Naive thymus-derived CD4-positive, alpha-beta T cell (primary cell): ENCODE measurements around the gene ATP11B. TPM values are rescaled to one million over a fixed set of nuclear protein-coding genes. Genes with fewer than 3 reads are reported as not detected.

ENCODE experiments used
- ATAC-seq: fragments of 150-1000 bp; cut with Tn5 transposase; 2 replicates; pipeline ENCODE4 v1.10.0; 2021; ENCODE audit warnings: mild to moderate bottlenecking, moderate library complexity
- CTCF ChIA-PET: fragments of 350-600 bp; sonication (Branson Sonifier 250); formaldehyde crosslinking; loops from one replicate; lab custom pipeline; 2021; ENCODE audit warnings: antibody characterized with exemption; lab: Charles Lee
- POLR2A ChIA-PET: fragments of 350-600 bp; sonication (Branson Sonifier 250); formaldehyde crosslinking; loops from one replicate; lab custom pipeline; 2021; ENCODE audit warnings: antibody characterized with exemption, inconsistent platforms; lab: Charles Lee
- DNase-seq, 9 donors: peaks; one replicate each; pipeline versions ENCODE4 v3.0.0 to v3.0.0-alpha.2; 2020 to 2022; ENCODE audit warnings: mixed read lengths in 1 of 9
- H3K27ac ChIP-seq: one replicate; pipeline ENCODE4 v1.7.0; 2013; ENCODE audit warnings: mild to moderate bottlenecking, low read depth, low read length, moderate library complexity
- H3K27me3 ChIP-seq, 2 donors: one replicate each; pipeline ENCODE4 v1.7.0; 2013; ENCODE audit warnings: low read length in 2 of 2, mild to moderate bottlenecking in 2 of 2, moderate library complexity in 2 of 2; ENCODE audit not compliant: control insufficient read depth in 2 of 2, insufficient read depth in 2 of 2
- H3K36me3 ChIP-seq, 3 experiments: 1 replicate in 2 of 3; 2 replicates in 1 of 3; pipeline ENCODE4 v1.7.0; 2013; ENCODE audit warnings: low read length in 3 of 3, mild to moderate bottlenecking in 3 of 3, moderate library complexity in 1 of 3; ENCODE audit not compliant: insufficient read depth in 3 of 3, control insufficient read depth in 2 of 3
- H3K4me1 ChIP-seq, 2 donors: one replicate each; pipeline ENCODE4 v1.7.0; 2013; ENCODE audit warnings: low read length in 2 of 2, mild to moderate bottlenecking in 2 of 2, moderate library complexity in 1 of 2; ENCODE audit not compliant: control insufficient read depth in 2 of 2, insufficient read depth in 2 of 2
- H3K4me3 ChIP-seq: 2 replicates; pipeline ENCODE4 v1.7.0; 2013; ENCODE audit warnings: mild to moderate bottlenecking, low read length
- H3K9me3 ChIP-seq, 3 experiments: 1 replicate in 2 of 3; 2 replicates in 1 of 3; pipeline ENCODE4 v1.7.0; 2013; ENCODE audit warnings: low read length in 3 of 3; ENCODE audit not compliant: control insufficient read depth in 2 of 3
- H3K27ac Mint-ChIP-seq, 9 donors: one replicate each; pipeline ENCODE4 v1.8.0; 2020 to 2022; ENCODE audit warnings: mixed read lengths in 9 of 9, mild to moderate bottlenecking in 8 of 9, moderate library complexity in 5 of 9, inconsistent platforms in 2 of 9
- H3K27me3 Mint-ChIP-seq, 5 donors: one replicate each; pipeline ENCODE4 v1.8.0; 2021 to 2022; ENCODE audit warnings: mixed read lengths in 5 of 5, mild to moderate bottlenecking in 1 of 5
- H3K36me3 Mint-ChIP-seq, 5 donors: one replicate each; pipeline ENCODE4 v1.8.0; 2020 to 2022; ENCODE audit warnings: mixed read lengths in 5 of 5, mild to moderate bottlenecking in 3 of 5, inconsistent platforms in 1 of 5
- H3K4me1 Mint-ChIP-seq, 7 donors: one replicate each; pipeline ENCODE4 v1.8.0; 2020 to 2022; ENCODE audit warnings: mixed read lengths in 7 of 7, mild to moderate bottlenecking in 3 of 7, inconsistent platforms in 1 of 7
- H3K4me3 Mint-ChIP-seq, 10 donors: one replicate each; pipeline ENCODE4 v1.8.0; 2020 to 2022; ENCODE audit warnings: mild to moderate bottlenecking in 10 of 10, mixed read lengths in 10 of 10, moderate library complexity in 6 of 10, inconsistent platforms in 2 of 10
- H3K9me3 Mint-ChIP-seq, 11 donors: one replicate each; pipeline ENCODE4 v1.8.0; 2020 to 2022; ENCODE audit warnings: mixed read lengths in 11 of 11, mild to moderate bottlenecking in 4 of 11, inconsistent platforms in 1 of 11, moderate library complexity in 1 of 11
- intact Hi-C, 2 donors: fragments of 100-400 bp; cut with micrococcal nuclease; formaldehyde crosslinking; loops; one replicate each; pipeline ENCODE4 v1.15.1; 2023
- polyA plus RNA-seq, 2 donors: library from polyadenylated mRNA; unstranded; fragments of 300-500 nt; fragmentation: Illumina TruSeq; gene quantifications; one replicate each; pipeline ENCODE4 v1.2.3, GENCODE V29; 2021
- total RNA-seq, 6 experiments: library from RNA in 5 of 6; stranded (reverse) in 5 of 6; gene quantifications; 1 replicate in 5 of 6; 2 replicates in 1 of 6; pipeline ENCODE4 v1.2.3 and lab custom pipeline; 2021 to 2026

The ATP11B gene
- total RNA-seq (100 to 1,000 TPM; 111 to 136 (median 114) TPM), polyA plus RNA-seq (10 to 100 TPM; 28.4 to 48.7 TPM), total RNA-seq (lab: John Stamatoyannopoulos, UW) (222 reads per million, percentile 94 among the genes with 10 or more reads in this experiment)

GRCh38 chr3:182792901-182793662 lies at the start of gene ATP11B:
Gene ATP11B (plus strand): TSS chr3:182793504. CDS start chr3:182793760, 256 bp downstream.
- Mint-ChIP-seq H3K27me3 (no peaks in the 10 kb centered on the region), H3K36me3 (peaks cover 0 to 20% (median 0%) of the 10 kb centered on the region in 5 donors), H3K27ac (peak within 1 kb of the TSS; percentile 96 to 100 (median 100)), H3K4me1 (peaks cover 20 to 43% (median 28%) of the 10 kb centered on the region in 7 donors), H3K9me3 (peaks cover 0 to 3% (median 0%) of the 10 kb centered on the region in 11 donors), H3K4me3 (peak within 1 kb of the TSS; percentile 97 to 100 (median 100))
- H3K9me3 ChIP-seq: no peaks in the 10 kb centered on the region
- ATAC-seq: peak; percentile 92
- H3K4me3 ChIP-seq: peak within 1 kb of the TSS; percentile 98
- ChIA-PET POLR2A (interaction anchor here (0.7 to 2.4 kb wide), 9 partner anchors 11 to 842 kb away, joined by 3 to 22 read pairs (median 5); partner anchors contain the start of genes KLHL24 and MCCC1), CTCF (interaction anchor here (1.4 kb wide), 1 partner anchor 79 kb away, joined by 4 read pairs; no protein-coding TSS in a partner anchor)
- peak; percentile 72 to 90 (median 83) for DNase-seq
- H3K36me3 ChIP-seq: peaks cover 0 to 4% (median 0%) of the 10 kb centered on the region in 3 experiments
- H3K4me1 ChIP-seq: peaks cover 21 to 22% of the 10 kb centered on the region in 2 donors
- H3K27ac ChIP-seq: peak within 1 kb of the TSS; percentile 97
- intact Hi-C loops: loop anchor here (1.0 to 10.0 kb wide), 6 partner anchors 494 to 1808 kb away; partner anchors contain the start of genes ABCC5 (in 1 of the 2), DNAJC19 (in 1 of the 2), KLHL24 (in 1 of the 2) and MCF2L2 (in 1 of the 2)
- H3K27me3 ChIP-seq: no peaks in the 10 kb centered on the region

- no peak for ATAC-seq
- intact Hi-C loops: no loop called here
- POLR2A ChIA-PET: no interaction called here
- H3K9me3 Mint-ChIP-seq: peaks cover 0 to 2% (median 0%) of the 10 kb centered on the region in 11 donors
- no peak overlapping the region for H3K27ac Mint-ChIP-seq
- no peaks in the 10 kb centered on the region for H3K36me3 Mint-ChIP-seq
- H3K4me3 Mint-ChIP-seq: no peak overlapping the region
- peaks cover 0 to 10% (median 0%) of the 10 kb centered on the region in 5 donors for H3K27me3 Mint-ChIP-seq
- H3K4me1 Mint-ChIP-seq: no peaks in the 10 kb centered on the region
- no peaks in the 10 kb centered on the region for H3K27me3 ChIP-seq
- no peaks in the 10 kb centered on the region for H3K4me1 ChIP-seq
- no peaks in the 10 kb centered on the region for H3K9me3 ChIP-seq
- H3K27ac ChIP-seq: no peak overlapping the region
- CTCF ChIA-PET: interaction anchor here (0.9 kb wide), 1 partner anchor 33 kb away, joined by 3 read pairs; no protein-coding TSS in a partner anchor
- DNase-seq: no peak
- H3K4me3 ChIP-seq: no peak overlapping the region
- H3K36me3 ChIP-seq: no peaks in the 10 kb centered on the region
Measured at GRCh38 chr3:182746959-182747358, 46.3 kb upstream of the ATP11B start.

GRCh38 chr3:182755308-182755707 lies 38.0 kb upstream of the ATP11B start:
- no peaks in the 10 kb centered on the region for H3K36me3 ChIP-seq
- no peak overlapping the region for H3K27ac ChIP-seq
- POLR2A ChIA-PET: no interaction called here
- CTCF ChIA-PET: no interaction called here
- no peak overlapping the region for H3K27ac Mint-ChIP-seq
- intact Hi-C loops: no loop called here
- peaks cover 0 to 5% (median 0%) of the 10 kb centered on the region in 11 donors for H3K9me3 Mint-ChIP-seq
- H3K4me3 ChIP-seq: no peak overlapping the region
- H3K9me3 ChIP-seq: no peaks in the 10 kb centered on the region
- H3K4me1 Mint-ChIP-seq: no peaks in the 10 kb centered on the region
- DNase-seq (no peak), ATAC-seq (no peak)
- peaks cover 0 to 33% (median 16%) of the 10 kb centered on the region in 5 donors for H3K27me3 Mint-ChIP-seq
- no peaks in the 10 kb centered on the region for H3K27me3 ChIP-seq
- no peaks in the 10 kb centered on the region for H3K4me1 ChIP-seq
- no peaks in the 10 kb centered on the region for H3K36me3 Mint-ChIP-seq
- no peak overlapping the region for H3K4me3 Mint-ChIP-seq

- CTCF ChIA-PET: no interaction called here
Measured at GRCh38 chr3:182755712-182756111, 37.6 kb upstream of the ATP11B start.

GRCh38 chr3:182760576-182761164 lies 32.6 kb upstream of the ATP11B start:
- POLR2A ChIA-PET: no interaction called here
- no peak overlapping the region for H3K4me3 ChIP-seq
- CTCF ChIA-PET: no interaction called here
- intact Hi-C loops: no loop called here
- H3K9me3 Mint-ChIP-seq: no peaks in the 10 kb centered on the region
- DNase-seq (no peak), ATAC-seq (no peak)
- H3K27me3 Mint-ChIP-seq: peaks cover 5 to 29% (median 14%) of the 10 kb centered on the region in 5 donors
- H3K27ac ChIP-seq: no peak overlapping the region
- no peaks in the 10 kb centered on the region for H3K36me3 Mint-ChIP-seq
- no peak overlapping the region for H3K27ac Mint-ChIP-seq
- no peaks in the 10 kb centered on the region for H3K36me3 ChIP-seq
- H3K4me3 Mint-ChIP-seq: no peak overlapping the region
- H3K27me3 ChIP-seq: peaks cover 0 to 2% of the 10 kb centered on the region in 2 donors
- H3K4me1 Mint-ChIP-seq: no peaks in the 10 kb centered on the region
- H3K4me1 ChIP-seq: no peaks in the 10 kb centered on the region
- H3K9me3 ChIP-seq: no peaks in the 10 kb centered on the region

More at GRCh38 chr3:182755712-182756111, 37.6 kb upstream of the ATP11B start:
- H3K4me3 Mint-ChIP-seq: no peak overlapping the region
- H3K4me1 ChIP-seq: no peaks in the 10 kb centered on the region
- POLR2A ChIA-PET: no interaction called here
- H3K36me3 Mint-ChIP-seq: no peaks in the 10 kb centered on the region
- H3K27ac Mint-ChIP-seq: no peak overlapping the region
- no peaks in the 10 kb centered on the region for H3K27me3 ChIP-seq
- H3K27me3 Mint-ChIP-seq: peaks cover 0 to 33% (median 16%) of the 10 kb centered on the region in 5 donors
- no peak overlapping the region for H3K4me3 ChIP-seq
- H3K4me1 Mint-ChIP-seq: no peaks in the 10 kb centered on the region
- peaks cover 0 to 5% (median 0%) of the 10 kb centered on the region in 11 donors for H3K9me3 Mint-ChIP-seq
- intact Hi-C loops: no loop called here
- ATAC-seq: no peak
- H3K27ac ChIP-seq: no peak overlapping the region
- no peaks in the 10 kb centered on the region for H3K9me3 ChIP-seq
- no peaks in the 10 kb centered on the region for H3K36me3 ChIP-seq
- DNase-seq: no peak

- POLR2A ChIA-PET: no interaction called here
- no peaks in the 10 kb centered on the region for H3K4me1 Mint-ChIP-seq
Measured at GRCh38 chr3:182763896-182764295, 29.4 kb upstream of the ATP11B start.

More at GRCh38 chr3:182763896-182764295, 29.4 kb upstream of the ATP11B start:
- Mint-ChIP-seq H3K36me3 (no peaks in the 10 kb centered on the region), H3K27ac (no peak overlapping the region), H3K4me3 (no peak overlapping the region), H3K9me3 (no peaks in the 10 kb centered on the region), H3K27me3 (peaks cover 0 to 18% (median 7%) of the 10 kb centered on the region in 5 donors)
- no peaks in the 10 kb centered on the region for H3K4me1 ChIP-seq
- no peaks in the 10 kb centered on the region for H3K36me3 ChIP-seq
- intact Hi-C loops: no loop called here
- ATAC-seq: no peak
- peaks cover 0 to 2% of the 10 kb centered on the region in 2 donors for H3K27me3 ChIP-seq
- no peak for DNase-seq
- CTCF ChIA-PET: no interaction called here
- H3K4me3 ChIP-seq: no peak overlapping the region
- H3K9me3 ChIP-seq: no peaks in the 10 kb centered on the region
- no peak overlapping the region for H3K27ac ChIP-seq
